GM23338 (cell line): ENCODE data around the gene TMPRSS13. TPM values are rescaled to one million over a fixed set of nuclear protein-coding genes. Genes with fewer than 3 reads are reported as not detected.
A peak's percentile ranks its signal among the peaks of the same experiment; 100 is the strongest.

Experiments
- ATAC-seq: fragments of 200-7000 bp; cut with Tn5 transposase; 3 replicates; pipeline ENCODE4 v1.9.1; 2020
- DNase-seq: peaks from one replicate; pipeline ENCODE4 v3.0.0-alpha.2; 2015; ENCODE audit warnings: low spot score
- H2AFZ ChIP-seq: fragments of 200-600 bp; sonication (generic); 2 replicates; pipeline ENCODE4 v1.8.0; 2016; ENCODE audit warnings: antibody characterized with exemption, mild to moderate bottlenecking, moderate library complexity
- H3F3A ChIP-seq: fragments of 200-600 bp; sonication (generic); replicated peaks from 2 replicates; pipeline ENCODE4 v1.8.0; 2017; ENCODE audit warnings: antibody characterized with exemption, mixed run types, low read depth
- H3K27ac ChIP-seq: fragments of 200-600 bp; sonication (generic); 2 replicates; pipeline ENCODE4 v1.6.1; 2016; ENCODE audit warnings: low read depth
- H3K27me3 ChIP-seq: fragments of 200-600 bp; sonication (generic); 2 replicates; pipeline ENCODE4 v1.8.0; 2016; ENCODE audit warnings: mild to moderate bottlenecking, mixed run types, moderate library complexity; ENCODE audit not compliant: insufficient read depth
- H3K36me3 ChIP-seq: fragments of 200-600 bp; sonication (generic); 2 replicates; pipeline ENCODE4 v1.8.0; 2016; ENCODE audit warnings: mild to moderate bottlenecking; ENCODE audit not compliant: insufficient read depth
- H3K4me1 ChIP-seq: fragments of 200-600 bp; sonication (generic); 2 replicates; pipeline ENCODE4 v1.8.0; 2016; ENCODE audit warnings: mild to moderate bottlenecking, moderate library complexity; ENCODE audit not compliant: insufficient read depth
- H3K4me2 ChIP-seq: fragments of 200-600 bp; sonication (generic); 2 replicates; pipeline ENCODE4 v1.7.1; 2017; ENCODE audit warnings: mixed run types
- H3K4me3 ChIP-seq: fragments of 200-600 bp; sonication (generic); 2 replicates; pipeline ENCODE4 v1.6.1; 2016; ENCODE audit warnings: mixed run types
- H3K79me2 ChIP-seq: fragments of 200-600 bp; sonication (generic); replicated peaks from 2 replicates; pipeline ENCODE4 v1.8.0; 2017; ENCODE audit warnings: mild to moderate bottlenecking; ENCODE audit not compliant: insufficient read depth
- H3K9me2 ChIP-seq: fragments of 200-600 bp; sonication (generic); 2 replicates; pipeline ENCODE4 v1.8.0; 2017; ENCODE audit not compliant: insufficient read depth
- H4K20me1 ChIP-seq: fragments of 200-600 bp; sonication (generic); replicated peaks from 2 replicates; pipeline ENCODE4 v1.8.0; 2017; ENCODE audit warnings: mild to moderate bottlenecking; ENCODE audit not compliant: insufficient read depth
- H3K27ac Mint-ChIP-seq: 2 replicates; pipeline ENCODE4 v1.8.0; 2020; ENCODE audit warnings: inconsistent platforms, mild to moderate bottlenecking, moderate library complexity, mixed read lengths
- H3K27me3 Mint-ChIP-seq: 3 replicates; pipeline ENCODE4 v1.8.0; 2022; ENCODE audit warnings: low read depth, mild to moderate bottlenecking, moderate library complexity, mixed read lengths, inconsistent platforms; ENCODE audit not compliant: insufficient read depth, poor library complexity
- H3K36me3 Mint-ChIP-seq: 3 replicates; pipeline ENCODE4 v1.8.0; 2021; ENCODE audit warnings: low read depth, mild to moderate bottlenecking, inconsistent platforms, moderate library complexity, mixed read lengths
- H3K4me1 Mint-ChIP-seq: 3 replicates; pipeline ENCODE4 v1.8.0; 2020; ENCODE audit warnings: mild to moderate bottlenecking, inconsistent platforms, mixed read lengths
- H3K4me3 Mint-ChIP-seq: 3 replicates; pipeline ENCODE4 v1.8.0; 2021; ENCODE audit warnings: moderate library complexity, mild to moderate bottlenecking, inconsistent platforms, mixed read lengths
- H3K9me3 Mint-ChIP-seq: 3 replicates; pipeline ENCODE4 v1.8.0; 2020; ENCODE audit warnings: moderate library complexity, mild to moderate bottlenecking, inconsistent platforms, mixed read lengths
- POLR2AphosphoS5 ChIP-seq: IDR thresholded peaks from 2 replicates; pipeline ENCODE4 v1.6.1; 2016; ENCODE audit warnings: antibody characterized with exemption, low read depth
- ZNF114 ChIP-seq: fragments of 250-450 bp; sonication (Bioruptor Pico); IDR thresholded peaks from 2 replicates; pipeline ENCODE4 v1.5.0; 2020; ENCODE audit warnings: mild to moderate bottlenecking, moderate library complexity
- ZNF331 ChIP-seq: fragments of 250-450 bp; sonication (Bioruptor Pico); IDR thresholded peaks from 2 replicates; pipeline ENCODE4 v1.5.0; 2020; ENCODE audit warnings: low read depth, mild to moderate bottlenecking, moderate library complexity
- polyA plus RNA-seq: library from polyadenylated mRNA; unstranded; fragments of >200 nt; fragmentation: Nextera tagmentation; extraction: Ambion mirVana; gene quantifications from 2 replicates; pipeline ENCODE4 v1.2.1, GENCODE V29; 2016
- total RNA-seq: library from RNA; depleted of rRNA; stranded (reverse); fragments of >200 nt; shearing (Covaris generic); gene quantifications from 2 replicates; pipeline ENCODE4 v1.2.3, GENCODE V29; 2014
- TF ChIP-seq, protein P1 (sequence below), 2 experiments: fragments of 200-600 bp in 1 of 2; sonication (generic) in 1 of 2; conservative IDR thresholded peaks; 2 replicates each; pipeline versions ENCODE4 v1.5.1 to v1.6.1; 2016 to 2017; ENCODE audit warnings: antibody characterized with exemption in 2 of 2, low read depth in 2 of 2, mild to moderate bottlenecking in 2 of 2, moderate library complexity in 1 of 2
- TF ChIP-seq, protein P2 (sequence below): IDR thresholded peaks from one replicate; pipeline ENCODE4 v1.6.1; 2018; ENCODE audit warnings: antibody characterized with exemption; ENCODE audit not compliant: unreplicated experiment
- TF ChIP-seq, protein P3 (sequence below): fragments of 250-450 bp; sonication (Bioruptor Pico); IDR thresholded peaks from 2 replicates; pipeline ENCODE4 v1.5.0; 2020; ENCODE audit warnings: mild to moderate bottlenecking, moderate library complexity

Gene TMPRSS13
- total and polyA plus RNA-seq, 2 experiments from 2014 or later, result 0.31 TPM; not detected in 1

DNA sequence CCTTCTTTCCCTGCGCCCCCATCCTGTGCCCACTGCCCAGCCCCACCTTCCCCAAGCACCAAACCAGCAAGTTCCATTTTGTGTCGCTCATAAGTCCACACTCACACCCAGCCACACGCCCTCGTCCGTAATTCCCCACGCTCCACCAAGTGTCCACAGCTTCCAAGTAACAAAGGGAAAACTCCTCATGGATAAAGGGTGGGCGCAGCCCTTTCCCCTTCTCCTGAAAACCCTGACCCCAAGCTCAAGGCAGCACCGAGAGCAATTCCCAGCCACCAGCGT, 53.2 kb downstream of the TMPRSS13 start:
- ATAC-seq, result peak; percentile 1; the same call in 2 of the 3 replicates
- peak overlapping the region; percentile 95 for H2AFZ ChIP-seq

More for the DNA sequence above, 53.2 kb downstream of the TMPRSS13 start:
- H3K27ac Mint-ChIP-seq, result no peak overlapping the region
- H3K27me3 Mint-ChIP-seq, result peaks cover 18% of the 10 kb centered on the region
- DNase-seq, result no peak
- peak overlapping the region; percentile 91 for H3K4me3 ChIP-seq
- H3K36me3 ChIP-seq, result no peaks in the 10 kb centered on the region
- H3K9me3 Mint-ChIP-seq, result no peaks in the 10 kb centered on the region
- no peaks in the 10 kb centered on the region for H3K36me3 Mint-ChIP-seq
- H4K20me1 ChIP-seq, result peaks cover 7% of the 10 kb centered on the region; the same call in 1 of the 2 replicates
- no peak overlapping the region for H3K27ac ChIP-seq
- peaks cover 9% of the 10 kb centered on the region; the same call in 1 of the 2 replicates for H3K79me2 ChIP-seq
- H3K4me1 Mint-ChIP-seq, result peaks cover 37% of the 10 kb centered on the region
- no peaks in the 10 kb centered on the region for H3K9me2 ChIP-seq
- peak overlapping the region; percentile 97 for H3K4me3 Mint-ChIP-seq
- peak overlapping the region; percentile 99 for H3K4me2 ChIP-seq
- no peaks in the 10 kb centered on the region; the same call in 1 of the 2 replicates for H3F3A ChIP-seq
- TF ChIP-seq, protein P1, sequence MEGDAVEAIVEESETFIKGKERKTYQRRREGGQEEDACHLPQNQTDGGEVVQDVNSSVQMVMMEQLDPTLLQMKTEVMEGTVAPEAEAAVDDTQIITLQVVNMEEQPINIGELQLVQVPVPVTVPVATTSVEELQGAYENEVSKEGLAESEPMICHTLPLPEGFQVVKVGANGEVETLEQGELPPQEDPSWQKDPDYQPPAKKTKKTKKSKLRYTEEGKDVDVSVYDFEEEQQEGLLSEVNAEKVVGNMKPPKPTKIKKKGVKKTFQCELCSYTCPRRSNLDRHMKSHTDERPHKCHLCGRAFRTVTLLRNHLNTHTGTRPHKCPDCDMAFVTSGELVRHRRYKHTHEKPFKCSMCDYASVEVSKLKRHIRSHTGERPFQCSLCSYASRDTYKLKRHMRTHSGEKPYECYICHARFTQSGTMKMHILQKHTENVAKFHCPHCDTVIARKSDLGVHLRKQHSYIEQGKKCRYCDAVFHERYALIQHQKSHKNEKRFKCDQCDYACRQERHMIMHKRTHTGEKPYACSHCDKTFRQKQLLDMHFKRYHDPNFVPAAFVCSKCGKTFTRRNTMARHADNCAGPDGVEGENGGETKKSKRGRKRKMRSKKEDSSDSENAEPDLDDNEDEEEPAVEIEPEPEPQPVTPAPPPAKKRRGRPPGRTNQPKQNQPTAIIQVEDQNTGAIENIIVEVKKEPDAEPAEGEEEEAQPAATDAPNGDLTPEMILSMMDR (conservative IDR thresholded peaks at IDR 0.05; ENCODE audit: low read depth in 2 of 2), result no peak
- no peak for TF ChIP-seq ZNF114 (CRISPR knock-in tag)
- TF ChIP-seq, protein P2, sequence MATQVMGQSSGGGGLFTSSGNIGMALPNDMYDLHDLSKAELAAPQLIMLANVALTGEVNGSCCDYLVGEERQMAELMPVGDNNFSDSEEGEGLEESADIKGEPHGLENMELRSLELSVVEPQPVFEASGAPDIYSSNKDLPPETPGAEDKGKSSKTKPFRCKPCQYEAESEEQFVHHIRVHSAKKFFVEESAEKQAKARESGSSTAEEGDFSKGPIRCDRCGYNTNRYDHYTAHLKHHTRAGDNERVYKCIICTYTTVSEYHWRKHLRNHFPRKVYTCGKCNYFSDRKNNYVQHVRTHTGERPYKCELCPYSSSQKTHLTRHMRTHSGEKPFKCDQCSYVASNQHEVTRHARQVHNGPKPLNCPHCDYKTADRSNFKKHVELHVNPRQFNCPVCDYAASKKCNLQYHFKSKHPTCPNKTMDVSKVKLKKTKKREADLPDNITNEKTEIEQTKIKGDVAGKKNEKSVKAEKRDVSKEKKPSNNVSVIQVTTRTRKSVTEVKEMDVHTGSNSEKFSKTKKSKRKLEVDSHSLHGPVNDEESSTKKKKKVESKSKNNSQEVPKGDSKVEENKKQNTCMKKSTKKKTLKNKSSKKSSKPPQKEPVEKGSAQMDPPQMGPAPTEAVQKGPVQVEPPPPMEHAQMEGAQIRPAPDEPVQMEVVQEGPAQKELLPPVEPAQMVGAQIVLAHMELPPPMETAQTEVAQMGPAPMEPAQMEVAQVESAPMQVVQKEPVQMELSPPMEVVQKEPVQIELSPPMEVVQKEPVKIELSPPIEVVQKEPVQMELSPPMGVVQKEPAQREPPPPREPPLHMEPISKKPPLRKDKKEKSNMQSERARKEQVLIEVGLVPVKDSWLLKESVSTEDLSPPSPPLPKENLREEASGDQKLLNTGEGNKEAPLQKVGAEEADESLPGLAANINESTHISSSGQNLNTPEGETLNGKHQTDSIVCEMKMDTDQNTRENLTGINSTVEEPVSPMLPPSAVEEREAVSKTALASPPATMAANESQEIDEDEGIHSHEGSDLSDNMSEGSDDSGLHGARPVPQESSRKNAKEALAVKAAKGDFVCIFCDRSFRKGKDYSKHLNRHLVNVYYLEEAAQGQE, result no peak
- TF ChIP-seq ZNF331 (CRISPR knock-in tag), result no peak
- TF ChIP-seq POLR2AphosphoS5, result no peak
- TF ChIP-seq, protein P3, sequence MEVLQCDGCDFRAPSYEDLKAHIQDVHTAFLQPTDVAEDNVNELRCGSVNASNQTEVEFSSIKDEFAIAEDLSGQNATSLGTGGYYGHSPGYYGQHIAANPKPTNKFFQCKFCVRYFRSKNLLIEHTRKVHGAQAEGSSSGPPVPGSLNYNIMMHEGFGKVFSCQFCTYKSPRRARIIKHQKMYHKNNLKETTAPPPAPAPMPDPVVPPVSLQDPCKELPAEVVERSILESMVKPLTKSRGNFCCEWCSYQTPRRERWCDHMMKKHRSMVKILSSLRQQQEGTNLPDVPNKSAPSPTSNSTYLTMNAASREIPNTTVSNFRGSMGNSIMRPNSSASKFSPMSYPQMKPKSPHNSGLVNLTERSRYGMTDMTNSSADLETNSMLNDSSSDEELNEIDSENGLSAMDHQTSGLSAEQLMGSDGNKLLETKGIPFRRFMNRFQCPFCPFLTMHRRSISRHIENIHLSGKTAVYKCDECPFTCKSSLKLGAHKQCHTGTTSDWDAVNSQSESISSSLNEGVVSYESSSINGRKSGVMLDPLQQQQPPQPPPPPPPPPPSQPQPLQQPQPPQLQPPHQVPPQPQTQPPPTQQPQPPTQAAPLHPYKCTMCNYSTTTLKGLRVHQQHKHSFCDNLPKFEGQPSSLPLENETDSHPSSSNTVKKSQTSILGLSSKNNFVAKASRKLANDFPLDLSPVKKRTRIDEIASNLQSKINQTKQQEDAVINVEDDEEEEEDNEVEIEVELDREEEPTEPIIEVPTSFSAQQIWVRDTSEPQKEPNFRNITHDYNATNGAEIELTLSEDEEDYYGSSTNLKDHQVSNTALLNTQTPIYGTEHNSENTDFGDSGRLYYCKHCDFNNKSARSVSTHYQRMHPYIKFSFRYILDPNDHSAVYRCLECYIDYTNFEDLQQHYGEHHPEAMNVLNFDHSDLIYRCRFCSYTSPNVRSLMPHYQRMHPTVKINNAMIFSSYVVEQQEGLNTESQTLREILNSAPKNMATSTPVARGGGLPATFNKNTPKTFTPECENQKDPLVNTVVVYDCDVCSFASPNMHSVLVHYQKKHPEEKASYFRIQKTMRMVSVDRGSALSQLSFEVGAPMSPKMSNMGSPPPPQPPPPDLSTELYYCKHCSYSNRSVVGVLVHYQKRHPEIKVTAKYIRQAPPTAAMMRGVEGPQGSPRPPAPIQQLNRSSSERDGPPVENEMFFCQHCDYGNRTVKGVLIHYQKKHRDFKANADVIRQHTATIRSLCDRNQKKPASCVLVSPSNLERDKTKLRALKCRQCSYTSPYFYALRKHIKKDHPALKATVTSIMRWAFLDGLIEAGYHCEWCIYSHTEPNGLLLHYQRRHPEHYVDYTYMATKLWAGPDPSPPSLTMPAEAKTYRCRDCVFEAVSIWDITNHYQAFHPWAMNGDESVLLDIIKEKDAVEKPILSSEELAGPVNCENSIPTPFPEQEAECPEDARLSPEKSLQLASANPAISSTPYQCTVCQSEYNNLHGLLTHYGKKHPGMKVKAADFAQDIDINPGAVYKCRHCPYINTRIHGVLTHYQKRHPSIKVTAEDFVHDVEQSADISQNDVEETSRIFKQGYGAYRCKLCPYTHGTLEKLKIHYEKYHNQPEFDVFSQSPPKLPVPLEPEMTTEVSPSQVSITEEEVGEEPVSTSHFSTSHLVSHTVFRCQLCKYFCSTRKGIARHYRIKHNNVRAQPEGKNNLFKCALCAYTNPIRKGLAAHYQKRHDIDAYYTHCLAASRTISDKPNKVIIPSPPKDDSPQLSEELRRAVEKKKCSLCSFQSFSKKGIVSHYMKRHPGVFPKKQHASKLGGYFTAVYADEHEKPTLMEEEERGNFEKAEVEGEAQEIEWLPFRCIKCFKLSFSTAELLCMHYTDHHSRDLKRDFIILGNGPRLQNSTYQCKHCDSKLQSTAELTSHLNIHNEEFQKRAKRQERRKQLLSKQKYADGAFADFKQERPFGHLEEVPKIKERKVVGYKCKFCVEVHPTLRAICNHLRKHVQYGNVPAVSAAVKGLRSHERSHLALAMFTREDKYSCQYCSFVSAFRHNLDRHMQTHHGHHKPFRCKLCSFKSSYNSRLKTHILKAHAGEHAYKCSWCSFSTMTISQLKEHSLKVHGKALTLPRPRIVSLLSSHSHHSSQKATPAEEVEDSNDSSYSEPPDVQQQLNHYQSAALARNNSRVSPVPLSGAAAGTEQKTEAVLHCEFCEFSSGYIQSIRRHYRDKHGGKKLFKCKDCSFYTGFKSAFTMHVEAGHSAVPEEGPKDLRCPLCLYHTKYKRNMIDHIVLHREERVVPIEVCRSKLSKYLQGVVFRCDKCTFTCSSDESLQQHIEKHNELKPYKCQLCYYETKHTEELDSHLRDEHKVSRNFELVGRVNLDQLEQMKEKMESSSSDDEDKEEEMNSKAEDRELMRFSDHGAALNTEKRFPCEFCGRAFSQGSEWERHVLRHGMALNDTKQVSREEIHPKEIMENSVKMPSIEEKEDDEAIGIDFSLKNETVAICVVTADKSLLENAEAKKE (CRISPR knock-in tag), result no peak
- peaks cover 41% of the 10 kb centered on the region for H3K27me3 ChIP-seq
- peaks cover 23% of the 10 kb centered on the region for H3K4me1 ChIP-seq
